CD4-positive, alpha-beta memory T cell (primary cell): ENCODE results near the gene COIL. TPM values are rescaled to one million over a fixed set of nuclear protein-coding genes. Genes with fewer than 3 reads are reported as not detected.

Experiments used
- CTCF ChIA-PET: fragments of 350-600 bp; sonication (Branson Sonifier 250); formaldehyde crosslinking; loops from one replicate; lab custom pipeline; 2021; ENCODE audit warnings: inconsistent platforms; ENCODE audit not compliant: partially characterized antibody; lab: Charles Lee
- POLR2A ChIA-PET: fragments of 350-600 bp; sonication (Branson Sonifier 250); formaldehyde crosslinking; loops from one replicate; lab custom pipeline; 2021; ENCODE audit not compliant: partially characterized antibody; lab: Charles Lee
- DNase-seq, 5 donors: peaks; one replicate each; pipeline versions ENCODE4 v3.0.0 to v3.0.0-alpha.2; 2020 to 2022; ENCODE audit warnings: mixed read lengths in 1 of 5
- H3K27ac ChIP-seq: one replicate; pipeline ENCODE4 v1.7.0; 2013; ENCODE audit warnings: low read depth, low read length
- H3K27me3 ChIP-seq: 2 replicates; pipeline ENCODE4 v1.7.0; 2013; ENCODE audit warnings: mild to moderate bottlenecking, low read length, moderate library complexity; ENCODE audit not compliant: insufficient read depth
- H3K36me3 ChIP-seq: 2 replicates; pipeline ENCODE4 v1.7.0; 2013; ENCODE audit warnings: mild to moderate bottlenecking, low read length, moderate library complexity; ENCODE audit not compliant: insufficient read depth
- H3K4me1 ChIP-seq: 2 replicates; pipeline ENCODE4 v1.7.0; 2013; ENCODE audit warnings: mild to moderate bottlenecking, low read length, moderate library complexity; ENCODE audit not compliant: insufficient read depth
- H3K4me3 ChIP-seq, 2 donors: one replicate each; pipeline ENCODE4 v1.7.0; 2013; ENCODE audit warnings: low read length in 2 of 2, mild to moderate bottlenecking in 1 of 2
- H3K9me3 ChIP-seq, 2 donors: one replicate each; pipeline ENCODE4 v1.7.0; 2013; ENCODE audit warnings: low read length in 2 of 2, control low read depth in 1 of 2; ENCODE audit not compliant: control insufficient read depth in 1 of 2
- H3K27ac Mint-ChIP-seq, 7 donors: one replicate each; pipeline ENCODE4 v1.8.0; 2020 to 2021; ENCODE audit warnings: mixed read lengths in 7 of 7, mild to moderate bottlenecking in 6 of 7, inconsistent platforms in 3 of 7, moderate library complexity in 3 of 7
- H3K27me3 Mint-ChIP-seq, 2 donors: one replicate each; pipeline ENCODE4 v1.8.0; 2020 to 2021; ENCODE audit warnings: mixed read lengths in 2 of 2
- H3K36me3 Mint-ChIP-seq, 2 donors: one replicate each; pipeline ENCODE4 v1.8.0; 2020 to 2021; ENCODE audit warnings: mixed read lengths in 2 of 2, inconsistent platforms in 1 of 2, mild to moderate bottlenecking in 1 of 2
- H3K4me1 Mint-ChIP-seq, 4 donors: one replicate each; pipeline ENCODE4 v1.8.0; 2020 to 2021; ENCODE audit warnings: mixed read lengths in 4 of 4, mild to moderate bottlenecking in 1 of 4
- H3K4me3 Mint-ChIP-seq, 8 donors: one replicate each; pipeline ENCODE4 v1.8.0; 2020 to 2021; ENCODE audit warnings: mixed read lengths in 8 of 8, mild to moderate bottlenecking in 7 of 8, moderate library complexity in 6 of 8, inconsistent platforms in 3 of 8
- H3K9me3 Mint-ChIP-seq, 8 donors: one replicate each; pipeline ENCODE4 v1.8.0; 2020 to 2021; ENCODE audit warnings: mixed read lengths in 8 of 8, mild to moderate bottlenecking in 5 of 8, inconsistent platforms in 3 of 8, moderate library complexity in 1 of 8
- intact Hi-C: fragments of 100-400 bp; cut with micrococcal nuclease; formaldehyde crosslinking; loops from one replicate; pipeline ENCODE4 v1.15.1; 2023
- polyA plus RNA-seq, 2 donors: library from polyadenylated mRNA; unstranded; fragments of 300-500 nt; fragmentation: Illumina TruSeq; gene quantifications; one replicate each; pipeline ENCODE4 v1.2.3, GENCODE V29; 2021
- total RNA-seq, 2 experiments: library from RNA; stranded (reverse); gene quantifications; one replicate each; pipeline ENCODE4 v1.2.3, GENCODE V29; 2021

The COIL gene
- total and polyA plus RNA-seq, 4 experiments from 2014 or later = 14.4 to 19.6 (median 17.2) TPM

- H3K27ac Mint-ChIP-seq = peak overlapping the region in 1 of 7 donors; percentile 47
- no peaks in the 10 kb centered on the region for H3K4me1 ChIP-seq
- no peak overlapping the region for H3K27ac ChIP-seq
- no peaks in the 10 kb centered on the region for H3K36me3 ChIP-seq
- intact Hi-C loops = no loop called here
- H3K4me3 Mint-ChIP-seq = no peak overlapping the region
- H3K27me3 Mint-ChIP-seq = no peaks in the 10 kb centered on the region
- H3K4me1 Mint-ChIP-seq = no peaks in the 10 kb centered on the region
- H3K4me3 ChIP-seq = no peak overlapping the region
- no peaks in the 10 kb centered on the region for H3K27me3 ChIP-seq
- ChIA-PET CTCF (interaction anchor here (0.9 kb wide), 1 partner anchor 110 kb away, joined by 3 read pairs; no protein-coding TSS in a partner anchor), POLR2A (no interaction called here)
- DNase-seq = no peak
- no peaks in the 10 kb centered on the region for H3K9me3 ChIP-seq
- peaks cover 0 to 19% (median 9%) of the 10 kb centered on the region in 8 donors for H3K9me3 Mint-ChIP-seq
- H3K36me3 Mint-ChIP-seq = peaks cover 10 to 19% of the 10 kb centered on the region in 2 donors
Measured at GRCh38 chr17:56929362-56929969, 31.4 kb downstream of the COIL start.

DNA sequence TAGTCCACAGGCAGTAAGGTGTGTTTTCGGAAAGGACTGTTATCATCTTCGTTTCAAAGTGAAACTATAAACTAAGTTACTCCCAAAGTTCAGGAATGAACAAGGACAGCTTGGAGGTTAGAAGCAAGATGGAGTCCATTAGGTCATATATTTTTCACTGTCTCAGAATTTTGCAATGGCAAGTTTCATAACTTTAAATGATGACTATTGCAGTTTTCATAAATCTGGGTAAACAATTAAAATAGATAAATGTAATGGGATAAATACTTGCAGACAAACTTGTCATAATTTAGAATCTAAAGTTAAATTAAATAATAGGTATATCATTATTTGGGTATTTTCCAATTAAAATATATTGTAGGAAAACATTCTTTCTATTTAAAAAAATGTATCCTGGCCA lies 32.3 kb downstream of the COIL start:
- Mint-ChIP-seq H3K4me1 (no peaks in the 10 kb centered on the region), H3K36me3 (peaks cover 5 to 11% of the 10 kb centered on the region in 2 donors), H3K27me3 (no peaks in the 10 kb centered on the region), H3K9me3 (peaks cover 0 to 19% (median 9%) of the 10 kb centered on the region in 8 donors), H3K27ac (no peak overlapping the region), H3K4me3 (no peak overlapping the region)
- CTCF ChIA-PET = interaction anchor here (0.9 kb wide), 1 partner anchor 109 kb away, joined by 3 read pairs; no protein-coding TSS in a partner anchor
- Histone ChIP-seq H3K9me3 (no peaks in the 10 kb centered on the region), H3K4me1 (no peaks in the 10 kb centered on the region), H3K27me3 (no peaks in the 10 kb centered on the region), H3K4me3 (no peak overlapping the region), H3K27ac (no peak overlapping the region), H3K36me3 (no peaks in the 10 kb centered on the region)
- no peak for DNase-seq
- intact Hi-C loops = no loop called here
- POLR2A ChIA-PET = no interaction called here

- Histone ChIP-seq H3K36me3 (no peaks in the 10 kb centered on the region), H3K27ac (no peak overlapping the region), H3K4me3 (no peak overlapping the region), H3K9me3 (no peaks in the 10 kb centered on the region), H3K27me3 (no peaks in the 10 kb centered on the region), H3K4me1 (no peaks in the 10 kb centered on the region)
- no peak overlapping the region for H3K4me3 Mint-ChIP-seq
- no peaks in the 10 kb centered on the region for H3K4me1 Mint-ChIP-seq
- intact Hi-C loops = no loop called here
- no peaks in the 10 kb centered on the region for H3K27me3 Mint-ChIP-seq
- peak overlapping the region in 1 of 7 donors; percentile 4 for H3K27ac Mint-ChIP-seq
- POLR2A ChIA-PET = no interaction called here
- H3K9me3 Mint-ChIP-seq = peaks cover 0 to 19% (median 8%) of the 10 kb centered on the region in 8 donors
- DNase-seq = no peak
- CTCF ChIA-PET = interaction anchor here (0.7 to 1.6 kb wide), 4 partner anchors 13 to 147 kb away, joined by 3 read pairs; no protein-coding TSS in a partner anchor
- H3K36me3 Mint-ChIP-seq = peaks cover 0 to 5% of the 10 kb centered on the region in 2 donors
Measured at GRCh38 chr17:56926704-56927103, 34.1 kb downstream of the COIL start.

DNA sequence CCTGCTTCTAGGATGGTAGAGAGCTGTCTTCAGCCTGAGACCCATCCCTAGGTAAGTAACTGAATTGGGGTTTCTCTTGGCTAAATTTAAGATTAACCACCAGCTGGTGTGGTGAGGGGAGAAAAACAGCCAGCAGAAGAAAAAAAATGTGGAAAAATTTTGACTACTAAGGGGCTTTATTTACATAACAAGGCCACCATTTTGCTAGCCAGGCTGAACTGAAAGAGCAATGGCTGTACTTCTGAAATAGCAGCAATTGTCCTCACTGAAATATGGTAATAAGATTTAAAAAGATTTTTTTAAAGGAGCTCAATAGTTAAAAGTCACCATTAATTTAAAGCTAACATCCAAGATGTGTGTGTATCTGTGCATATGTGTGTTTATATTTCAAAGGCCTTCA lies 34.6 kb downstream of the COIL start:
- Mint-ChIP-seq H3K4me3 (no peak overlapping the region), H3K36me3 (peaks cover 0 to 5% of the 10 kb centered on the region in 2 donors), H3K27ac (peak overlapping the region in 1 of 7 donors; percentile 4), H3K9me3 (peaks cover 0 to 19% (median 8%) of the 10 kb centered on the region in 8 donors), H3K4me1 (no peaks in the 10 kb centered on the region), H3K27me3 (no peaks in the 10 kb centered on the region)
- H3K27me3 ChIP-seq = no peaks in the 10 kb centered on the region
- ChIA-PET CTCF (interaction anchor here (0.9 to 1.6 kb wide), 3 partner anchors 13 to 146 kb away, joined by 3 read pairs; no protein-coding TSS in a partner anchor), POLR2A (no interaction called here)
- H3K9me3 ChIP-seq = no peaks in the 10 kb centered on the region
- DNase-seq = no peak
- H3K36me3 ChIP-seq = no peaks in the 10 kb centered on the region
- no peak overlapping the region for H3K4me3 ChIP-seq
- intact Hi-C loops = no loop called here
- H3K4me1 ChIP-seq = no peaks in the 10 kb centered on the region
- no peak overlapping the region for H3K27ac ChIP-seq

DNA sequence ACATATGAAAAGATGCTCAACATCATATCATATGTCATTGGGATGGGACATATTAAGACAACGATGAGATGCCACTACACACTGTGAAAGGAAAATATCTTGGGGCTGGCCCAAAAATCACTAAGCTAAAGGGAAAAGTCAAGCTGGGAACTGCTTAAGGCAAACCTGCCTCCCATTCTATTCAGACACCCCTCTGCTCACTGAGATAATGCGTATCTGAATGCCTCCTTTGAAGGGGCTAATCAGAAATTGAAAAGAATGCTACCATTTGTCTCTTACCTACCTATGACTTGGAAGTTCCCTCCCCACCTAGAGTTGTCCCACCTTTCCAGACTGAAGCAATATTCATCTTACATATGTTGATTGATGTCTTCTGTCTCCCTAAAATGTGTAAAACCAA lies 35.8 kb downstream of the COIL start:
- Histone ChIP-seq H3K36me3 (no peaks in the 10 kb centered on the region), H3K9me3 (no peaks in the 10 kb centered on the region), H3K4me3 (no peak overlapping the region), H3K27me3 (no peaks in the 10 kb centered on the region), H3K4me1 (no peaks in the 10 kb centered on the region), H3K27ac (no peak overlapping the region)
- Mint-ChIP-seq H3K36me3 (no peaks in the 10 kb centered on the region), H3K4me1 (no peaks in the 10 kb centered on the region), H3K27ac (peak overlapping the region in 2 of 7 donors; percentile 32 to 70), H3K27me3 (no peaks in the 10 kb centered on the region), H3K4me3 (no peak overlapping the region), H3K9me3 (peaks cover 0 to 10% (median 3%) of the 10 kb centered on the region in 8 donors)
- CTCF ChIA-PET = no interaction called here
- DNase-seq = no peak
- intact Hi-C loops = no loop called here
- POLR2A ChIA-PET = no interaction called here

DNA sequence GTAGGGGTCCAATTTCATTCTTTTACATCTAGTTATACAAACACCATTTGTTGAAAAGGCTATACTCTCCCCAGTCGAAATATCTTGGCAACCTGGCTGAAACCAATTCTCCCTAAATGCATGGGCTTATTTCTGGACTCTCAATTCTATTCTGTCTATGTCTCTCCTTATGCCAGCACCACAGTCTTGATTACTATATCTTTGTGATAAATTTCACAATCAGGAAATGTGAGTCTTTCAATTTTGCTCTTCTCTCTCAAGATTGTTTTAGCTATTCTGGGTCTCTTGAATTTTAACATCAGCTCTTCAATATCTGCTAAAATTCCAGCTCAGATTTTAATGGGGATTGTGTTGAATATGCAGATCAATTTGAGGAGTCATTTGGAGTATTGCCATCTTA lies 41.1 kb downstream of the COIL start:
- Mint-ChIP-seq H3K27ac (no peak overlapping the region), H3K36me3 (peaks cover 0 to 2% of the 10 kb centered on the region in 2 donors), H3K27me3 (no peaks in the 10 kb centered on the region), H3K4me1 (peaks cover 3 to 7% (median 5%) of the 10 kb centered on the region in 4 donors), H3K9me3 (peaks cover 0 to 10% (median 3%) of the 10 kb centered on the region in 8 donors), H3K4me3 (no peak overlapping the region)
- Histone ChIP-seq H3K27ac (no peak overlapping the region), H3K9me3 (no peaks in the 10 kb centered on the region), H3K4me3 (no peak overlapping the region), H3K4me1 (peaks cover 5% of the 10 kb centered on the region), H3K27me3 (no peaks in the 10 kb centered on the region), H3K36me3 (no peaks in the 10 kb centered on the region)
- intact Hi-C loops = no loop called here
- CTCF ChIA-PET = interaction anchor here (1.7 kb wide), 1 partner anchor 140 kb away, joined by 4 read pairs; no protein-coding TSS in a partner anchor
- no peak for DNase-seq
- POLR2A ChIA-PET = no interaction called here

DNA sequence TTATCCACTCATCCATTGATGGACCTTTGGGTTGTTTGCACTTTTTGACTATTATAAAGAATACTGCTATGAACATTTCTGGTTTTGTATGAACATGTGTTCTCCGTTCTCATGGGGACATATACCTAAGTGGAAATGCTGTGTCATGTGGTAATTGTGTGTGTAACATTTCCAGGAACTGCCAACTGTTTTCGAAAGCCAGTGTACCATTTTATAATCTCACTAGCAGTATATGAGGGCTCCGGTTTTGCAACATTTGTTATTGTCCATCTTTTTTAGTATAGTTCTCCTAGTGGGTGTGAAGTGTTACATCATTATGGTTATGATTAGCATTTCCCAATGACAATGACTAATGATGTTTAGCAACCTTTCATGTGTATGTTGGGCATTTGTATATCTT lies 41.9 kb downstream of the COIL start:
- Mint-ChIP-seq H3K27me3 (no peaks in the 10 kb centered on the region), H3K4me1 (peaks cover 8 to 11% (median 10%) of the 10 kb centered on the region in 4 donors), H3K36me3 (peaks cover 0 to 4% of the 10 kb centered on the region in 2 donors), H3K4me3 (no peak overlapping the region), H3K27ac (no peak overlapping the region), H3K9me3 (peaks cover 0 to 10% (median 3%) of the 10 kb centered on the region in 8 donors)
- no peak for DNase-seq
- Histone ChIP-seq H3K4me1 (peaks cover 10% of the 10 kb centered on the region), H3K36me3 (no peaks in the 10 kb centered on the region), H3K27me3 (no peaks in the 10 kb centered on the region), H3K4me3 (no peak overlapping the region), H3K9me3 (no peaks in the 10 kb centered on the region), H3K27ac (no peak overlapping the region)
- intact Hi-C loops = no loop called here
- ChIA-PET CTCF (no interaction called here), POLR2A (no interaction called here)
